Aorta (tissue), 5 donors: ENCODE results near the gene ARMC9. TPM values are rescaled to one million over a fixed set of nuclear protein-coding genes. Genes with fewer than 3 reads are reported as not detected.
A peak's percentile ranks its signal among the peaks of the same experiment; 100 is the strongest.
"Not testable (repeated sequence)": the region's sequence is repeated elsewhere in the genome, so short reads cannot be mapped to it uniquely, and the experiment has no call there.

Source experiments
- ATAC-seq: fragments of 200-7000 bp; cut with Tn5 transposase; one replicate; pipeline ENCODE4 v1.9.1; 2022; ENCODE audit warnings: moderate library complexity; ENCODE audit not compliant: low FRiP score
- DNase-seq, 2 donors: peaks; one replicate each; pipeline ENCODE4 v3.0.0-alpha.2; 2020
- H3K27ac ChIP-seq, 2 donors: one replicate each; pipeline ENCODE4 v1.5.1; 2013; ENCODE audit warnings: low read length in 2 of 2, mild to moderate bottlenecking in 2 of 2, moderate library complexity in 2 of 2, control low read depth in 1 of 2, inconsistent platforms in 1 of 2, low read depth in 1 of 2
- H3K27me3 ChIP-seq, 2 donors: one replicate each; pipeline ENCODE4 v1.6.1; 2013; ENCODE audit warnings: control low read depth in 1 of 2, low read length in 1 of 2, mild to moderate bottlenecking in 1 of 2, moderate library complexity in 1 of 2; ENCODE audit not compliant: insufficient read depth in 2 of 2, control insufficient read depth in 1 of 2
- H3K36me3 ChIP-seq, 2 donors: one replicate each; pipeline ENCODE4 v1.6.1; 2013; ENCODE audit warnings: control low read depth in 1 of 2, low read length in 1 of 2, mild to moderate bottlenecking in 1 of 2; ENCODE audit not compliant: insufficient read depth in 2 of 2, control insufficient read depth in 1 of 2
- H3K4me1 ChIP-seq, 2 donors: one replicate each; pipeline ENCODE4 v1.6.1; 2013; ENCODE audit warnings: low read length in 2 of 2, control low read depth in 1 of 2, mild to moderate bottlenecking in 1 of 2, moderate library complexity in 1 of 2; ENCODE audit not compliant: insufficient read depth in 2 of 2, control insufficient read depth in 1 of 2
- H3K4me3 ChIP-seq, 2 donors: one replicate each; pipeline ENCODE4 v1.5.1; 2013; ENCODE audit warnings: low read length in 2 of 2, control low read depth in 1 of 2, mild to moderate bottlenecking in 1 of 2
- H3K9me3 ChIP-seq: one replicate; pipeline ENCODE4 v1.6.1; 2013; ENCODE audit warnings: mild to moderate bottlenecking, low read length; ENCODE audit not compliant: control insufficient read depth
- WGBS, 2 donors: extraction: QIAGEN DNeasy Blood & Tissue Kit; methylation state at CpG; one replicate each; pipeline ENCODE4 v1.1.7; 2013; 5-methylcytosine and 5-hydroxymethylcytosine counted together
- intact Hi-C, 2 donors: fragments of 100-400 bp; cut with DNase I; formaldehyde crosslinking; loops; one replicate each; pipeline versions ENCODE4 v1.14.2 to v1.15.0; 2022
- polyA plus RNA-seq, 2 donors: library from polyadenylated mRNA; stranded (reverse); fragments of 200-250 nt; gene quantifications; one replicate each; pipeline ENCODE4 v1.2.3, GENCODE V29; 2013
- total RNA-seq, 2 donors: library from RNA; stranded (reverse); fragmentation: NEBNext Ultra II Directional; extraction: Animal tissue kit (Norgen Biotek cat#: 25700); gene quantifications; one replicate each; pipeline ENCODE4 v1.2.1, GENCODE V29; 2021
- donor health status: healthy with polysubstance abuse.
- donor health status: Bipolar disorder and iron deficiency.
- donor health status: DM: no; HTN: no; CAD: no.
- donor health status: DM: no; HTN: no; CAD: no.
- donor health status: DM: yes; HTN: yes; CAD: no.

ARMC9 gene
- total and polyA plus RNA-seq, 4 donors: 6.9 to 86.8 (median 30.6) TPM

- not testable (repeated sequence) for H3K27ac ChIP-seq, H3K27me3 ChIP-seq, H3K4me1 ChIP-seq, H3K9me3 ChIP-seq, H3K36me3 ChIP-seq, DNase-seq, H3K4me3 ChIP-seq, ATAC-seq
- WGBS, 2 donors: 41 to 45% methylated on average over 5 of the region's 5 CpGs
- intact Hi-C loops: loop anchor here in 1 of 2 donors (5.0 kb wide), 1 partner anchor 100 kb away; no protein-coding TSS in a partner anchor
Observed at GRCh38 chr2:231407686-231408085, 209.3 kb downstream of the ARMC9 start.

- not testable (repeated sequence) for DNase-seq, ATAC-seq, H3K4me3 ChIP-seq, H3K27me3 ChIP-seq, H3K4me1 ChIP-seq, H3K36me3 ChIP-seq, H3K27ac ChIP-seq, H3K9me3 ChIP-seq
- intact Hi-C loops: loop anchor here in 1 of 2 donors (5.0 kb wide), 1 partner anchor 101 kb away; no protein-coding TSS in a partner anchor
- 70 to 85% methylated on average over 9 of the region's 9 CpGs for whole genome bisulfite sequencing, 2 donors
Observed at GRCh38 chr2:231408304-231408703, 209.9 kb downstream of the ARMC9 start.

GRCh38 chr2:231409776-231410175, 211.3 kb downstream of the ARMC9 start:
- H3K27ac ChIP-seq: no peak overlapping the region
- intact Hi-C loops: loop anchor here (5.0 to 10.0 kb wide), 7 partner anchors 102 to 307 kb away; no protein-coding TSS in a partner anchor
- no peaks in the 10 kb centered on the region for H3K9me3 ChIP-seq
- no peak overlapping the region for H3K4me3 ChIP-seq
- peaks cover 0 to 2% of the 10 kb centered on the region in 2 donors for H3K4me1 ChIP-seq
- H3K27me3 ChIP-seq: no peaks in the 10 kb centered on the region
- DNase-seq: no peak
- ATAC-seq: no peak
- 95 to 97% methylated on average over 5 of the region's 5 CpGs for WGBS, 2 donors
- no peaks in the 10 kb centered on the region for H3K36me3 ChIP-seq

- Histone ChIP-seq H3K27me3 (no peaks in the 10 kb centered on the region), H3K4me1 (peaks cover 0 to 2% of the 10 kb centered on the region in 2 donors), H3K9me3 (no peaks in the 10 kb centered on the region), H3K27ac (no peak overlapping the region), H3K4me3 (no peak overlapping the region), H3K36me3 (no peaks in the 10 kb centered on the region)
- WGBS, 2 donors: 79 to 85% methylated on average over 6 of the region's 6 CpGs
- intact Hi-C loops: loop anchor here (5.0 to 10.0 kb wide), 6 partner anchors 106 to 308 kb away; no protein-coding TSS in a partner anchor
- DNase-seq: no peak
- no peak for ATAC-seq
Observed at GRCh38 chr2:231410293-231411004, 212.0 kb downstream of the ARMC9 start.

GRCh38 chr2:231411237-231411636, 212.8 kb downstream of the ARMC9 start:
- intact Hi-C loops: loop anchor here (5.0 to 10.0 kb wide), 6 partner anchors 106 to 309 kb away; no protein-coding TSS in a partner anchor
- Histone ChIP-seq H3K36me3 (no peaks in the 10 kb centered on the region), H3K9me3 (no peaks in the 10 kb centered on the region), H3K4me3 (no peak overlapping the region), H3K27me3 (no peaks in the 10 kb centered on the region), H3K27ac (no peak overlapping the region), H3K4me1 (peaks cover 0 to 2% of the 10 kb centered on the region in 2 donors)
- no peak for DNase-seq
- no peak for ATAC-seq
- WGBS, 2 donors: 71 to 75% methylated on average over 3 of the region's 3 CpGs

- H3K4me3 ChIP-seq: peak overlapping the region; percentile 28 to 41
- H3K36me3 ChIP-seq: no peaks in the 10 kb centered on the region
- ATAC-seq (peak; percentile 98), DNase-seq (peak; percentile 93 to 95)
- no peaks in the 10 kb centered on the region for H3K9me3 ChIP-seq
- intact Hi-C loops: loop anchor here (5.0 to 10.0 kb wide), 6 partner anchors 107 to 310 kb away; no protein-coding TSS in a partner anchor
- no peaks in the 10 kb centered on the region for H3K27me3 ChIP-seq
- H3K27ac ChIP-seq: no peak overlapping the region
- peaks cover 0 to 2% of the 10 kb centered on the region in 2 donors for H3K4me1 ChIP-seq
- 3 to 4% methylated on average over 59 to 67 of the region's 67 CpGs for WGBS, 2 donors
Observed at GRCh38 chr2:231411831-231412617, 213.6 kb downstream of the ARMC9 start.

- 22 to 29% methylated on average over 9 of the region's 9 CpGs for WGBS, 2 donors
- no peaks in the 10 kb centered on the region for H3K36me3 ChIP-seq
- H3K27me3 ChIP-seq: no peaks in the 10 kb centered on the region
- DNase-seq (no peak), ATAC-seq (no peak)
- H3K4me1 ChIP-seq: peaks cover 0 to 2% of the 10 kb centered on the region in 2 donors
- no peaks in the 10 kb centered on the region for H3K9me3 ChIP-seq
- intact Hi-C loops: loop anchor here (5.0 to 10.0 kb wide), 6 partner anchors 108 to 310 kb away; no protein-coding TSS in a partner anchor
- no peak overlapping the region for H3K4me3 ChIP-seq
- H3K27ac ChIP-seq: no peak overlapping the region
Observed at GRCh38 chr2:231412618-231412963, 214.2 kb downstream of the ARMC9 start.

GRCh38 chr2:231413456-231413855, 215.0 kb downstream of the ARMC9 start:
- Histone ChIP-seq H3K27me3 (no peaks in the 10 kb centered on the region), H3K4me1 (peaks cover 0 to 2% of the 10 kb centered on the region in 2 donors), H3K9me3 (no peaks in the 10 kb centered on the region), H3K27ac (no peak overlapping the region), H3K36me3 (no peaks in the 10 kb centered on the region), H3K4me3 (no peak overlapping the region)
- intact Hi-C loops: loop anchor here (5.0 to 10.0 kb wide), 6 partner anchors 109 to 311 kb away; no protein-coding TSS in a partner anchor
- WGBS, 2 donors: 87 to 90% methylated on average over 6 of the region's 6 CpGs
- DNase-seq: no peak
- no peak for ATAC-seq
